Prostate gland (tissue), 2 donors: ENCODE data around the gene CPNE2.

ENCODE experiments used
- CTCF ChIP-seq, 4 experiments: fragments of 200-600 bp in 2 of 4; fragments of 450-650 bp in 2 of 4; sonication (generic) in 2 of 4; IDR thresholded peaks; 1 replicate in 3 of 4; 2 replicates in 1 of 4; pipeline ENCODE4 v1.5.1; 2016 to 2019; ENCODE audit warnings: antibody characterized with exemption in 4 of 4, mild to moderate bottlenecking in 2 of 4, moderate library complexity in 2 of 4
- POLR2A ChIP-seq: fragments of 450-650 bp; IDR thresholded peaks from one replicate; pipeline ENCODE4 v1.6.1; 2016; ENCODE audit warnings: antibody characterized with exemption, mild to moderate bottlenecking
- POLR2AphosphoS5 ChIP-seq: sonication (generic); formaldehyde crosslinking; IDR thresholded peaks from one replicate; pipeline ENCODE4 v1.6.1; 2017; ENCODE audit warnings: antibody characterized with exemption

GRCh38 chr16:57084257-57084770 is 8.1 kb upstream of the CPNE2 start:
- TF ChIP-seq CTCF (IDR thresholded peaks at IDR 0.05) = peak; percentile 91 to 97 (median 94)
- TF ChIP-seq POLR2A = no peak
- TF ChIP-seq POLR2AphosphoS5 = peak; percentile 64
